Mucosa of descending colon (tissue), 3 donors: ENCODE results near the gene GLIS1. TPM values are rescaled to one million over a fixed set of nuclear protein-coding genes. Genes with fewer than 3 reads are reported as not detected.
"Not testable (repeated sequence)": the region's sequence is repeated elsewhere in the genome, so short reads cannot be mapped to it uniquely, and the experiment has no call there.

Source experiments
- ATAC-seq: fragments of 200-7000 bp; cut with Tn5 transposase; one replicate; pipeline ENCODE4 v1.9.1; 2020; ENCODE audit warnings: mild to moderate bottlenecking, moderate library complexity
- DNase-seq, 3 donors: peaks; one replicate each; pipeline ENCODE4 v3.0.0-alpha.2; 2020
- H3K36me3 ChIP-seq: fragments of 200-600 bp; one replicate; pipeline ENCODE4 v1.8.0; 2021; ENCODE audit warnings: low read depth, mild to moderate bottlenecking
- H3K4me1 ChIP-seq: fragments of 200-600 bp; one replicate; pipeline ENCODE4 v1.8.0; 2021; ENCODE audit warnings: low read depth, mild to moderate bottlenecking
- H3K4me3 ChIP-seq: fragments of 200-600 bp; one replicate; pipeline ENCODE4 v1.8.0; 2021; ENCODE audit warnings: mild to moderate bottlenecking
- H3K9me3 ChIP-seq: fragments of 200-600 bp; one replicate; pipeline ENCODE4 v1.8.0; 2021; ENCODE audit warnings: mild to moderate bottlenecking
- CTCF ChIP-seq: fragments of 200-600 bp; IDR thresholded peaks from one replicate; pipeline ENCODE4 v1.8.0; 2022; ENCODE audit warnings: antibody characterized with exemption, mild to moderate bottlenecking
- intact Hi-C, 2 donors: fragments of 100-400 bp; cut with DNase I in 1 of 2; cut with micrococcal nuclease in 1 of 2; formaldehyde crosslinking; loops; one replicate each; pipeline versions ENCODE4 v1.11.0 to v1.11.1; 2022; cut with DNase I, micrococcal nuclease
- total RNA-seq, 3 donors: library from RNA; stranded (reverse); fragmentation: NEBNext Ultra II Directional in 2 of 3; extraction: Animal tissue kit (Norgen Biotek cat#: 25700) in 2 of 3; gene quantifications; one replicate each; pipeline versions ENCODE4 v1.2.1 to v1.2.4, GENCODE V29; 2021 to 2023
- donor health status: DM: no; HTN: no; CAD: no; lungs with moderate emphysema.
- donor health status: DM: no; HTN: no; CAD: no.
- donor health status: DM: no; HTN: yes; CAD: no.

GLIS1 gene
- total RNA-seq, 3 donors from 2014 or later, result 0.09 to 0.24 (median 0.14) TPM

GRCh38 chr1:53763461-53763860, 24.5 kb upstream of the GLIS1 start:
- H3K4me1 ChIP-seq, result no peaks in the 10 kb centered on the region
- no peaks in the 10 kb centered on the region for H3K9me3 ChIP-seq
- intact Hi-C loops, result no loop called here
- DNase-seq (no peak), ATAC-seq (no peak)
- TF ChIP-seq CTCF, result no peak
- no peaks in the 10 kb centered on the region for H3K36me3 ChIP-seq
- no peak overlapping the region for H3K4me3 ChIP-seq

- H3K9me3 ChIP-seq, H3K36me3 ChIP-seq, DNase-seq, H3K4me1 ChIP-seq, intact Hi-C loops, ATAC-seq, H3K4me3 ChIP-seq: not testable (repeated sequence)
These were observed 21.5 kb upstream of the GLIS1 start for GRCh38 chr1:53760497-53760896.

- intact Hi-C loops, result loop anchor here (5.0 to 10.0 kb wide), 2 partner anchors 269 to 271 kb away; no protein-coding TSS in a partner anchor
- no peak for TF ChIP-seq CTCF
- no peaks in the 10 kb centered on the region for H3K36me3 ChIP-seq
- no peak overlapping the region for H3K4me3 ChIP-seq
- H3K9me3 ChIP-seq, result no peaks in the 10 kb centered on the region
- ATAC-seq (no peak), DNase-seq (no peak)
- no peaks in the 10 kb centered on the region for H3K4me1 ChIP-seq
These were observed 16.9 kb upstream of the GLIS1 start for GRCh38 chr1:53755874-53756273.

GRCh38 chr1:53754484-53755312, 15.7 kb upstream of the GLIS1 start:
- Histone ChIP-seq H3K36me3 (no peaks in the 10 kb centered on the region), H3K9me3 (no peaks in the 10 kb centered on the region), H3K4me1 (no peaks in the 10 kb centered on the region), H3K4me3 (no peak overlapping the region)
- intact Hi-C loops, result loop anchor here (5.0 to 10.0 kb wide), 2 partner anchors 267 to 270 kb away; no protein-coding TSS in a partner anchor
- DNase-seq (peak in 1 of 3 donors; percentile 71), ATAC-seq (peak; percentile 64)
- TF ChIP-seq CTCF, result peak; percentile 50

- Histone ChIP-seq H3K36me3 (no peaks in the 10 kb centered on the region), H3K4me3 (no peak overlapping the region), H3K4me1 (no peaks in the 10 kb centered on the region), H3K9me3 (no peaks in the 10 kb centered on the region)
- intact Hi-C loops, result loop anchor here in 1 of 2 donors (10.0 kb wide), 1 partner anchor 267 kb away; no protein-coding TSS in a partner anchor
- ATAC-seq, result no peak
- TF ChIP-seq CTCF, result no peak
- no peak for DNase-seq
These were observed 13.3 kb upstream of the GLIS1 start for GRCh38 chr1:53752281-53752680.

GRCh38 chr1:53747841-53748240, 8.9 kb upstream of the GLIS1 start:
- Histone ChIP-seq H3K4me3 (no peak overlapping the region), H3K9me3 (no peaks in the 10 kb centered on the region), H3K36me3 (no peaks in the 10 kb centered on the region), H3K4me1 (no peaks in the 10 kb centered on the region)
- no peak for TF ChIP-seq CTCF
- intact Hi-C loops, result no loop called here
- ATAC-seq, result no peak
- DNase-seq, result no peak
